Measurements from ENCODE around the gene HARBI1.

DNA sequence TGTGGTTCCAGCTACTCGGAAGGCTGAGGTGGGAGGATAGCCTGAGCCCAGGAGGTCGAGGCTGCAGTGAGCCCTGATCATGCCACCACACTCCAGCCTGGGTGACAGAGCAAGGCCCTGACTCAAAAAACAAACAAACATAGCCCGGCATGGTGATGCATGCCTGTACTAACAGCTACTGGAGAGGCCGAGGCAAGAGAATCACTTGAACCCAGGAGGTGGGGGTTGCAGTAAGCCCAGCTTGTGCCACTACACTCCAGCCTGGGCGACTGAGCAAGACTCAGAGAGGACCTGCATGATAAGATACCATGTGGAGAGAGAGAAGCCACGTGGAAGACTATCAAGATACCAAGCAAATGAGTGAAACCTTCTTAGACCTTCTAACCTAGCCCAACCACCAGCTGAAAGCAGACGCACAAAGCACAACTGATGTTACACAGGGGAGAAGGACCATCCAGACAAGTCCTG is 59.3 kb downstream of the HARBI1 start:
- TF ChIP-seq, protein P1, sequence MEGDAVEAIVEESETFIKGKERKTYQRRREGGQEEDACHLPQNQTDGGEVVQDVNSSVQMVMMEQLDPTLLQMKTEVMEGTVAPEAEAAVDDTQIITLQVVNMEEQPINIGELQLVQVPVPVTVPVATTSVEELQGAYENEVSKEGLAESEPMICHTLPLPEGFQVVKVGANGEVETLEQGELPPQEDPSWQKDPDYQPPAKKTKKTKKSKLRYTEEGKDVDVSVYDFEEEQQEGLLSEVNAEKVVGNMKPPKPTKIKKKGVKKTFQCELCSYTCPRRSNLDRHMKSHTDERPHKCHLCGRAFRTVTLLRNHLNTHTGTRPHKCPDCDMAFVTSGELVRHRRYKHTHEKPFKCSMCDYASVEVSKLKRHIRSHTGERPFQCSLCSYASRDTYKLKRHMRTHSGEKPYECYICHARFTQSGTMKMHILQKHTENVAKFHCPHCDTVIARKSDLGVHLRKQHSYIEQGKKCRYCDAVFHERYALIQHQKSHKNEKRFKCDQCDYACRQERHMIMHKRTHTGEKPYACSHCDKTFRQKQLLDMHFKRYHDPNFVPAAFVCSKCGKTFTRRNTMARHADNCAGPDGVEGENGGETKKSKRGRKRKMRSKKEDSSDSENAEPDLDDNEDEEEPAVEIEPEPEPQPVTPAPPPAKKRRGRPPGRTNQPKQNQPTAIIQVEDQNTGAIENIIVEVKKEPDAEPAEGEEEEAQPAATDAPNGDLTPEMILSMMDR (IDR thresholded peaks at IDR 0.05): no peak
- no peak for TF ChIP-seq POLR2A (IDR thresholded peaks at IDR 0.05)
